Activated T-cell treated with anti-CD3 and anti-CD28 coated beads, Interleukin-2, amount 50 U/mL, for 4 hours (primary cell): ENCODE measurements around the gene HIP1R. TPM values are rescaled to one million over a fixed set of nuclear protein-coding genes. Genes with fewer than 3 reads are reported as not detected.
"Not testable (repeated sequence)": the region's sequence is repeated elsewhere in the genome, so short reads cannot be mapped to it uniquely, and the experiment has no call there.

ENCODE experiments used
- ATAC-seq, 2 donors: fragments of 200-7000 bp; cut with Tn5 transposase; one replicate each; pipeline ENCODE4 v1.10.0; 2021
- DNase-seq: peaks from one replicate; pipeline ENCODE4 v3.0.0-alpha.2; 2020
- H3K27me3 Mint-ChIP-seq: one replicate; pipeline ENCODE4 v1.8.0; 2021; ENCODE audit warnings: low read depth, mixed read lengths
- H3K36me3 Mint-ChIP-seq: one replicate; pipeline ENCODE4 v1.8.0; 2022; ENCODE audit warnings: mixed read lengths; ENCODE audit not compliant: insufficient read depth
- H3K4me1 Mint-ChIP-seq: one replicate; pipeline ENCODE4 v1.8.0; 2021; ENCODE audit warnings: low read depth, mixed read lengths
- H3K4me3 Mint-ChIP-seq: one replicate; pipeline ENCODE4 v1.8.0; 2021; ENCODE audit warnings: mild to moderate bottlenecking, moderate library complexity, mixed read lengths
- H3K9me3 Mint-ChIP-seq: one replicate; pipeline ENCODE4 v1.8.0; 2021; ENCODE audit warnings: mixed read lengths
- total RNA-seq, 3 donors: library from RNA; stranded (reverse); gene quantifications; one replicate each; pipeline ENCODE4 v1.2.1, GENCODE V29; 2021

HIP1R gene
- total RNA-seq, 3 donors from 2014 or later = 23.2 to 34.5 (median 32.1) TPM

- Mint-ChIP-seq H3K9me3 (no peaks in the 10 kb centered on the region), H3K4me1 (peaks cover 39% of the 10 kb centered on the region), H3K36me3 (peaks cover 44% of the 10 kb centered on the region), H3K27me3 (no peaks in the 10 kb centered on the region), H3K4me3 (no peak overlapping the region)
- no peak for ATAC-seq
- no peak for DNase-seq
These were observed 32.6 kb downstream of the HIP1R start for GRCh38 chr12:122867691-122868461.

- H3K9me3 Mint-ChIP-seq = no peaks in the 10 kb centered on the region
- no peaks in the 10 kb centered on the region for H3K27me3 Mint-ChIP-seq
- no peak overlapping the region for H3K4me3 Mint-ChIP-seq
- ATAC-seq (no peak), DNase-seq (no peak)
- H3K36me3 Mint-ChIP-seq = peaks cover 45% of the 10 kb centered on the region
- peaks cover 47% of the 10 kb centered on the region for H3K4me1 Mint-ChIP-seq
These were observed 33.4 kb downstream of the HIP1R start for GRCh38 chr12:122868471-122869177.

- H3K27me3 Mint-ChIP-seq = no peaks in the 10 kb centered on the region
- H3K4me1 Mint-ChIP-seq = peaks cover 55% of the 10 kb centered on the region
- H3K9me3 Mint-ChIP-seq = no peaks in the 10 kb centered on the region
- DNase-seq (no peak), ATAC-seq (no peak)
- peaks cover 43% of the 10 kb centered on the region for H3K36me3 Mint-ChIP-seq
- no peak overlapping the region for H3K4me3 Mint-ChIP-seq
These were observed 34.1 kb downstream of the HIP1R start for GRCh38 chr12:122869207-122869973.

GRCh38 chr12:122870163-122870842, 35.0 kb downstream of the HIP1R start:
- DNase-seq = no peak
- peaks cover 59% of the 10 kb centered on the region for H3K4me1 Mint-ChIP-seq
- no peak for ATAC-seq

GRCh38 chr12:122870867-122871664, 35.8 kb downstream of the HIP1R start:
- peak overlapping the region; percentile 82 for H3K4me3 Mint-ChIP-seq
- no peaks in the 10 kb centered on the region for H3K27me3 Mint-ChIP-seq
- peaks cover 34% of the 10 kb centered on the region for H3K36me3 Mint-ChIP-seq
- DNase-seq = no peak
- ATAC-seq = peak in 1 of 2 donors; percentile 1
- H3K4me1 Mint-ChIP-seq = peaks cover 67% of the 10 kb centered on the region
- H3K9me3 Mint-ChIP-seq = no peaks in the 10 kb centered on the region

More at GRCh38 chr12:122870163-122870842, 35.0 kb downstream of the HIP1R start:
- H3K4me3 Mint-ChIP-seq = no peak overlapping the region
- no peaks in the 10 kb centered on the region for H3K9me3 Mint-ChIP-seq
- H3K27me3 Mint-ChIP-seq = no peaks in the 10 kb centered on the region
- peaks cover 36% of the 10 kb centered on the region for H3K36me3 Mint-ChIP-seq

GRCh38 chr12:122871851-122872780, 36.9 kb downstream of the HIP1R start:
- DNase-seq (no peak), ATAC-seq (peak; percentile 76 to 77)
- H3K4me3 Mint-ChIP-seq = peak overlapping the region; percentile 82
- no peaks in the 10 kb centered on the region for H3K27me3 Mint-ChIP-seq
- no peaks in the 10 kb centered on the region for H3K9me3 Mint-ChIP-seq
- peaks cover 33% of the 10 kb centered on the region for H3K36me3 Mint-ChIP-seq
- peaks cover 76% of the 10 kb centered on the region for H3K4me1 Mint-ChIP-seq

- H3K4me1 Mint-ChIP-seq = peaks cover 84% of the 10 kb centered on the region
- H3K9me3 Mint-ChIP-seq = no peaks in the 10 kb centered on the region
- H3K36me3 Mint-ChIP-seq = peaks cover 32% of the 10 kb centered on the region
- ATAC-seq (no peak), DNase-seq (no peak)
- peak overlapping the region; percentile 37 for H3K4me3 Mint-ChIP-seq
- no peaks in the 10 kb centered on the region for H3K27me3 Mint-ChIP-seq
These were observed 37.6 kb downstream of the HIP1R start for GRCh38 chr12:122872815-122873361.

- ATAC-seq (no peak), DNase-seq (no peak)
- Mint-ChIP-seq H3K9me3 (no peaks in the 10 kb centered on the region), H3K36me3 (peaks cover 32% of the 10 kb centered on the region), H3K4me3 (no peak overlapping the region), H3K27me3 (no peaks in the 10 kb centered on the region), H3K4me1 (peaks cover 89% of the 10 kb centered on the region)
These were observed 38.3 kb downstream of the HIP1R start for GRCh38 chr12:122873540-122873939.

GRCh38 chr12:122874081-122874480, 38.8 kb downstream of the HIP1R start:
- peak; percentile 54 to 72 for ATAC-seq
- peaks cover 27% of the 10 kb centered on the region for H3K36me3 Mint-ChIP-seq
- H3K4me1 Mint-ChIP-seq = peaks cover 91% of the 10 kb centered on the region
- no peaks in the 10 kb centered on the region for H3K9me3 Mint-ChIP-seq
- peak; percentile 47 for DNase-seq
- no peak overlapping the region for H3K4me3 Mint-ChIP-seq
- H3K27me3 Mint-ChIP-seq = no peaks in the 10 kb centered on the region

- ATAC-seq (peak; percentile 51 to 59), DNase-seq (no peak)
- no peaks in the 10 kb centered on the region for H3K27me3 Mint-ChIP-seq
- peak overlapping the region; percentile 21 for H3K4me3 Mint-ChIP-seq
- H3K36me3 Mint-ChIP-seq = peaks cover 20% of the 10 kb centered on the region
- H3K9me3 Mint-ChIP-seq = no peaks in the 10 kb centered on the region
- peaks cover 92% of the 10 kb centered on the region for H3K4me1 Mint-ChIP-seq
These were observed 40.4 kb downstream of the HIP1R start for GRCh38 chr12:122875590-122876220.

GRCh38 chr12:122876281-122876680, 41.0 kb downstream of the HIP1R start:
- Mint-ChIP-seq H3K4me3 (peak overlapping the region; percentile 17), H3K36me3 (peaks cover 18% of the 10 kb centered on the region), H3K4me1 (peaks cover 92% of the 10 kb centered on the region)
- not testable (repeated sequence) for H3K27me3 Mint-ChIP-seq, H3K9me3 Mint-ChIP-seq, ATAC-seq, DNase-seq

- H3K4me3 Mint-ChIP-seq = no peak overlapping the region
- no peak for DNase-seq
- no peaks in the 10 kb centered on the region for H3K9me3 Mint-ChIP-seq
- H3K4me1 Mint-ChIP-seq = peaks cover 92% of the 10 kb centered on the region
- peaks cover 18% of the 10 kb centered on the region for H3K36me3 Mint-ChIP-seq
- H3K27me3 Mint-ChIP-seq = no peaks in the 10 kb centered on the region
- ATAC-seq = no peak
These were observed 41.5 kb downstream of the HIP1R start for GRCh38 chr12:122876731-122877130.
